Tibial nerve (tissue), 4 donors: ENCODE measurements around the gene CDH4.

Experiments
- CTCF ChIP-seq, 5 experiments: fragments of 200-600 bp in 3 of 5; fragments of 450-650 bp in 2 of 5; sonication (generic) in 3 of 5; IDR thresholded peaks; one replicate each; pipeline ENCODE4 v1.5.1; 2016 to 2019; ENCODE audit warnings: antibody characterized with exemption in 5 of 5, mild to moderate bottlenecking in 3 of 5, moderate library complexity in 2 of 5
- EP300 ChIP-seq, 2 donors: sonication (generic); formaldehyde crosslinking; IDR thresholded peaks; one replicate each; pipeline ENCODE4 v1.6.1; 2017; ENCODE audit warnings: antibody characterized with exemption in 2 of 2, mild to moderate bottlenecking in 1 of 2
- POLR2A ChIP-seq, 2 donors: fragments of 450-650 bp; IDR thresholded peaks; one replicate each; pipeline ENCODE4 v1.6.1; 2017; ENCODE audit warnings: antibody characterized with exemption in 2 of 2, mild to moderate bottlenecking in 2 of 2, moderate library complexity in 2 of 2

- TF ChIP-seq CTCF (IDR thresholded peaks at IDR 0.05) = no peak
- no peak for TF ChIP-seq POLR2A (IDR thresholded peaks at IDR 0.05)
- TF ChIP-seq EP300 (IDR thresholded peaks at IDR 0.05) = no peak
Measured at GRCh38 chr20:61587681-61588289, 335.7 kb downstream of the CDH4 start.
